ENCODE measurements around the gene PRPF40B. TPM values are rescaled to one million over a fixed set of nuclear protein-coding genes. Genes with fewer than 3 reads are reported as not detected.

PRPF40B gene
- total RNA-seq, 2 donors from 2014 or later: 21.9 to 31.4 TPM

DNA sequence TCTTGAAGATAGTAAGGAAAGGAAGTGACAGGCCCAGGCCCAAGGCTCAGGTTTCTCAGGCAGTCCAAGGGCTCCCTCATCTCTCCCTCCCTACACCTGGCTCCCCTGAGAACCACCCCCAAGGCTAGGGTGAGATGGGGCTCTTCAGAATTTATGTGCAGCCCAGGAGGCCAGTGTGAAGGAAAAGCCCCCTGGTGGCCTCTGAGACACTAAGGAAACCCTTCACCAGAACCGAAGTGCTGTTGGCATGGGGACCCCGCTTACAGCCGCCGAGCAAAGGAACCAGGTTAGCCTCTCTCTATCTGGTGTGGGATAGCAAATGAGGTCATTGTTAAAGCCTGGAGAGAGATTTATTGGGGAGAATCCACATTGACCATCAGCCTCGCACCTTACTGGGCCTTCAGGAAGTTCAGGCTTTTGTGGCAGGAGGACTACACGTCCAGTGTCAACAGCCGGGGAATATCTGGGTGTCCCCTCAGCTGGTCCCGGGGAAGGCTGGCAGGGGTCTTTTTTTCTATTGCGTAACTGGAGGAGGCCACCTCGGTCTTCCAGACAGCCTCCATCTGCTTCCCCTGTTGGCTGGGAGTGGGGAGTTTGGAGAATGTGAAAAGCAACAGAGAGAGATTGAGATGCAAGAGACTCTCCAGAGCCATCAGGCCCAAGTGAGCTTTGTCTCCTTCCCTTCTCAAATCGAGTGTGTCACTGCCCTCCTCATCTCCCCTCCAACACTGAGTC lies 36.0 kb upstream of the PRPF40B start:
- ATAC-seq (ENCODE audit: insufficient number of reproducible peaks, low FRiP score, low read depth) (no peak), DNase-seq (ENCODE audit: low spot score) (no peak)
- H3K27ac ChIP-seq: no peak overlapping the region
- TF ChIP-seq, protein P1, sequence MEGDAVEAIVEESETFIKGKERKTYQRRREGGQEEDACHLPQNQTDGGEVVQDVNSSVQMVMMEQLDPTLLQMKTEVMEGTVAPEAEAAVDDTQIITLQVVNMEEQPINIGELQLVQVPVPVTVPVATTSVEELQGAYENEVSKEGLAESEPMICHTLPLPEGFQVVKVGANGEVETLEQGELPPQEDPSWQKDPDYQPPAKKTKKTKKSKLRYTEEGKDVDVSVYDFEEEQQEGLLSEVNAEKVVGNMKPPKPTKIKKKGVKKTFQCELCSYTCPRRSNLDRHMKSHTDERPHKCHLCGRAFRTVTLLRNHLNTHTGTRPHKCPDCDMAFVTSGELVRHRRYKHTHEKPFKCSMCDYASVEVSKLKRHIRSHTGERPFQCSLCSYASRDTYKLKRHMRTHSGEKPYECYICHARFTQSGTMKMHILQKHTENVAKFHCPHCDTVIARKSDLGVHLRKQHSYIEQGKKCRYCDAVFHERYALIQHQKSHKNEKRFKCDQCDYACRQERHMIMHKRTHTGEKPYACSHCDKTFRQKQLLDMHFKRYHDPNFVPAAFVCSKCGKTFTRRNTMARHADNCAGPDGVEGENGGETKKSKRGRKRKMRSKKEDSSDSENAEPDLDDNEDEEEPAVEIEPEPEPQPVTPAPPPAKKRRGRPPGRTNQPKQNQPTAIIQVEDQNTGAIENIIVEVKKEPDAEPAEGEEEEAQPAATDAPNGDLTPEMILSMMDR (IDR thresholded peaks at IDR 0.05): no peak
- H3K4me1 ChIP-seq (ENCODE audit: control insufficient read depth in 1 of 2, low read depth in 2 of 2): peaks cover 0 to 3% of the 10 kb centered on the region in 2 donors
- no peaks in the 10 kb centered on the region for H3K27me3 ChIP-seq (replicated peaks; ENCODE audit: insufficient read depth)
- H3K36me3 ChIP-seq: no peaks in the 10 kb centered on the region
- H3K4me3 ChIP-seq: no peak overlapping the region
- H3K9me3 ChIP-seq: no peaks in the 10 kb centered on the region

DNA sequence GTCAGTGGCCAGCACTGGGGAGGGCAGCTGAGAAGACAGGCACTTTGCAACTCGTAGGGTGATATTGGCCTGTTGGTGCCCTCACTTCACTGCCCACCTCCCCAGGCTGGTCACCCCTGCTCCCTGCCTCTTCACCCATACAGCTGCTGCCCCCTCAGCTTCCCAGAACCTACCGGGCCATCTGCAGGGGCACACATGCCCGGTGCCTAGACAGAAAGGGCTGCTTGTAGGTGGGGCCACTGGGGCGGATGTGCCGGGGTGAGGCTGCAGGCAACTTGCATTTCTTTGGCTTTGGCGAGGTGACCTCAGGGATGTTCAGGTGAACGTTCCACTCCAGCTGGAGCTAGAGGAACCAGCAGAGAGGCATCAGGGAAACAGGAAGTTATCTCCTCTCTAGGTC lies 35.1 kb upstream of the PRPF40B start:
- DNase-seq (ENCODE audit: low spot score): no peak
- no peaks in the 10 kb centered on the region for H3K36me3 ChIP-seq
- no peaks in the 10 kb centered on the region for H3K9me3 ChIP-seq
- no peak for ATAC-seq (ENCODE audit: insufficient number of reproducible peaks, low FRiP score, low read depth)
- H3K4me3 ChIP-seq: no peak overlapping the region
- no peak overlapping the region for H3K27ac ChIP-seq
- H3K4me1 ChIP-seq (ENCODE audit: control insufficient read depth in 1 of 2, low read depth in 2 of 2): no peaks in the 10 kb centered on the region
- TF ChIP-seq, protein P1 (IDR thresholded peaks at IDR 0.05): no peak
- H3K27me3 ChIP-seq (replicated peaks; ENCODE audit: insufficient read depth): no peaks in the 10 kb centered on the region

DNA sequence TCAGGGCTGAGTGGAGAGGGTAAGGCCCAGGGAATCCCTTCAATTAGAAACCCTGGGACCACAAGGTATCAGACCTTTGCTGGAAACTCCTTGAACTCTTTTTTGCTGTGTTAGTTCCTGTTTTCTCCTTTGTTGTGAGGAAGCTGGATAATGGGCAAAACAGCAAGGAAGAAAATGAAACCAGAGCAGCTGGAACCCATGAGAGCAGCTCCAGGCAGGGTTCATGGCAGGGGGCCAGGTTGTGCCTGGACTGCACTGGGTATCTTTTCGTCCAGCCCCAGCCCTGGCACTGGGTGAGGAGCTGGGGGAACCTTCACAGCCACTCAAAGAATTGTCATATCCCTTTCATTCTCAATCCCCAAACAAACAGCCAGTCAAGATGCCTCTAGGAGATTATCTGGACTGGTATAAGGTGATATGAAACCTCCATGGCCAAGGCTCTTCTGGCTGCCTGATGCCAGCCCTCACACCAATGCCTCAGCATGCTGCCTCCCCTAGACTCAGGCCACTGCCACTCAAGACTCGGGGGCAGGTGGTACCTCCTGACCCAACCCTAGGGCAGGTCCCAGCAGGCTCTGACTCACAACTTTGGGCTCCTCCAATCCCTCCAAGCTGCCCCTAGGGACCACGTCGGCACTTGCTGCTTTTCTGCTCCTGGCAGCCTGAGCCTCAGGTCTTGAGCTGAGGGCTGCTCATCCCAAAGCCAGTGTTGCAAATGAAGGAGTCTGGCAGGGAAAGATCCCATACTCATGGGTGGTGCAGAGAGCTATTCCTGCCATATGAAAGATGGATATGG lies 34.4 kb upstream of the PRPF40B start:
- Histone ChIP-seq H3K4me1 (ENCODE audit: control insufficient read depth in 1 of 2, low read depth in 2 of 2) (no peaks in the 10 kb centered on the region), H3K4me3 (no peak overlapping the region), H3K9me3 (no peaks in the 10 kb centered on the region), H3K27me3 (replicated peaks; ENCODE audit: insufficient read depth) (no peaks in the 10 kb centered on the region), H3K27ac (no peak overlapping the region), H3K36me3 (no peaks in the 10 kb centered on the region)
- ATAC-seq (ENCODE audit: insufficient number of reproducible peaks, low FRiP score, low read depth) (no peak), DNase-seq (ENCODE audit: low spot score) (no peak)
- TF ChIP-seq, protein P1 (IDR thresholded peaks at IDR 0.05): no peak

DNA sequence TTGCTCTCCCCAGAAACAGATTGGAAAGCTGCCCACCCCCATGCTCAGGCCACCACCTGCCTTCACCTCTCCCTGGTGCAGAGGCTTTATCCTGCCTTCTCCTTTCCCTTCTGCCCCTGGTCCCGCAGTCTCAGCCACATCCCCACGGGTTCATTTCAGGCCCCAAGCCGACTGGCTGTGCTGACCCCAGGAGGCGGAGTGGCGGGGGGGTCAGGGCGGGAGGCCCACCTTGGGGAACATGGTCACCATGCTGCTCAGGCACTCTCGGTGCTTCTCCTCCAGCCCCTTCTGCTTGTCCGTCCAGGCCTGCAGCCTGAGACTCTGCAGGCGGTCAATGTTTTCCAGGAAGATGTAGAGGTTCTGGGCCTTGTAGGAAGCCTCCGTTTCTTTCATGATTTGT lies 24.8 kb upstream of the PRPF40B start:
- no peaks in the 10 kb centered on the region for H3K9me3 ChIP-seq
- no peaks in the 10 kb centered on the region for H3K27me3 ChIP-seq (replicated peaks; ENCODE audit: insufficient read depth)
- H3K4me3 ChIP-seq: no peak overlapping the region
- DNase-seq (ENCODE audit: low spot score) (no peak), ATAC-seq (ENCODE audit: insufficient number of reproducible peaks, low FRiP score, low read depth) (no peak)
- no peaks in the 10 kb centered on the region for H3K36me3 ChIP-seq
- TF ChIP-seq, protein P1 (IDR thresholded peaks at IDR 0.05): no peak
- no peak overlapping the region for H3K27ac ChIP-seq
- no peaks in the 10 kb centered on the region for H3K4me1 ChIP-seq (ENCODE audit: control insufficient read depth in 1 of 2, low read depth in 2 of 2)

DNA sequence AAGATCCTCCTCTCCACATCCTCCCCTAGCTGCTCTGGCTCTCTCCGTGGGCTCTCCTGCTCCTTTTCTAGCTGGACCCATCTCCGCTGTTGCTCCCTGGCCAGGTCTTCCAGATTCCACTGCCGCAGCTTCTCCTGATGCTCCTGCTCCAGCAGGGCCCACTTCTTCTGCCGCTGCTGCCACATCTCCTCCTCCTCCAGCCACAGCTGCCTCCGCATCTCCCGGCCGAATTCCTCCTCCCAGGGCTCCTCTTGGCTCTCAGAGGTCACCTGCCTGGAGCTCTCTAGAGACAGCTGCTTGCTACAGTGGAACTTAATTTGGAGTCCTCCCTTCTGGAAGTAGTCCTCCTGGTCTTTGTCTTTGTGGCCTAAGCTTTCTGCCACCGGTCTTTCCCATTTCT lies 23.4 kb upstream of the PRPF40B start:
- no peak overlapping the region for H3K27ac ChIP-seq
- no peak for DNase-seq (ENCODE audit: low spot score)
- H3K9me3 ChIP-seq: no peaks in the 10 kb centered on the region
- TF ChIP-seq, protein P1 (IDR thresholded peaks at IDR 0.05): no peak
- no peak for ATAC-seq (ENCODE audit: insufficient number of reproducible peaks, low FRiP score, low read depth)
- H3K27me3 ChIP-seq (replicated peaks; ENCODE audit: insufficient read depth): no peaks in the 10 kb centered on the region
- H3K4me3 ChIP-seq: no peak overlapping the region
- H3K4me1 ChIP-seq (ENCODE audit: control insufficient read depth in 1 of 2, low read depth in 2 of 2): no peaks in the 10 kb centered on the region
- no peaks in the 10 kb centered on the region for H3K36me3 ChIP-seq
